ENCODE measurements around the gene CLIC6.

The CLIC6 gene

GRCh38 chr21:34668803-34669148, at the start of gene CLIC6:
CLIC6 (plus strand) TSS chr21:34668994; CDS start chr21:34669389, 395 bp downstream.
- no peak for DNase-seq

GRCh38 chr21:34619841-34620665, 48.7 kb upstream of the CLIC6 start:
- DNase-seq = no peak

GRCh38 chr21:34621434-34622350, 47.1 kb upstream of the CLIC6 start:
- DNase-seq = no peak

- no peak for DNase-seq
These were observed 45.3 kb upstream of the CLIC6 start for GRCh38 chr21:34623516-34623915.

- DNase-seq = no peak
These were observed 43.7 kb upstream of the CLIC6 start for GRCh38 chr21:34625030-34625593.

- no peak for DNase-seq
These were observed 42.7 kb upstream of the CLIC6 start for GRCh38 chr21:34626131-34626530.

- DNase-seq = peak in 1 of 2 experiments; percentile 53
These were observed 38.2 kb upstream of the CLIC6 start for GRCh38 chr21:34630536-34631143.

- no peak for DNase-seq
These were observed 36.3 kb upstream of the CLIC6 start for GRCh38 chr21:34632498-34632897.

GRCh38 chr21:34635307-34635706, 33.5 kb upstream of the CLIC6 start:
- DNase-seq = no peak

- DNase-seq = no peak
These were observed 31.8 kb upstream of the CLIC6 start for GRCh38 chr21:34636961-34637360.

- no peak for DNase-seq
These were observed 29.5 kb upstream of the CLIC6 start for GRCh38 chr21:34639250-34639649.

GRCh38 chr21:34639882-34640788, 28.7 kb upstream of the CLIC6 start:
- no peak for DNase-seq

GRCh38 chr21:34640858-34641257, 27.9 kb upstream of the CLIC6 start:
- no peak for DNase-seq

- DNase-seq = no peak
These were observed 26.4 kb upstream of the CLIC6 start for GRCh38 chr21:34642211-34643075.

GRCh38 chr21:34644825-34645224, 24.0 kb upstream of the CLIC6 start:
- DNase-seq = no peak

- no peak for DNase-seq
These were observed 21.2 kb upstream of the CLIC6 start for GRCh38 chr21:34647555-34647954.

- DNase-seq = no peak
These were observed 20.0 kb upstream of the CLIC6 start for GRCh38 chr21:34648739-34649297.

- DNase-seq = no peak
These were observed 19.4 kb upstream of the CLIC6 start for GRCh38 chr21:34649400-34649799.

GRCh38 chr21:34650861-34651431, 17.8 kb upstream of the CLIC6 start:
- no peak for DNase-seq

GRCh38 chr21:34651642-34652041, 17.2 kb upstream of the CLIC6 start:
- DNase-seq = no peak
